ENCODE results near the gene IMMT.

IMMT gene

DNA sequence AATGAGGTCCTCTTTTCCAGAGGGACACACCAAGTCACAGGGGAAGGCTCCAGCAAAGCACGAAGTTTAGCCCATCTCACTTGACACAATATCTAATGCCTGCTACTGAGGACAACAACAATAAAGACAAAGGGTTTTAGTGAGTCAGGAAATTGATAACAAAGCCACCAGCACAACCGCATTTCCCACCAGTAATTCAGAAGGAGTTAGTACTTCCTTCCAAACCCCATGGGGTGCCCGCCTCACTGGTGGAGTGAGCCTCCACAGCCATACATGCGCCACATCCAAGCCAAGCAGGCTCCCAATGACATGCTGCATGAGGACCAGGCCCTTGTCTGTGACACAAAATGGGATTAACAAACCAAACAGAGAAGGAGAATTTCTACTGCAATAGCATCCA is 44.1 kb upstream of the IMMT start:
- TF ChIP-seq, protein P1, sequence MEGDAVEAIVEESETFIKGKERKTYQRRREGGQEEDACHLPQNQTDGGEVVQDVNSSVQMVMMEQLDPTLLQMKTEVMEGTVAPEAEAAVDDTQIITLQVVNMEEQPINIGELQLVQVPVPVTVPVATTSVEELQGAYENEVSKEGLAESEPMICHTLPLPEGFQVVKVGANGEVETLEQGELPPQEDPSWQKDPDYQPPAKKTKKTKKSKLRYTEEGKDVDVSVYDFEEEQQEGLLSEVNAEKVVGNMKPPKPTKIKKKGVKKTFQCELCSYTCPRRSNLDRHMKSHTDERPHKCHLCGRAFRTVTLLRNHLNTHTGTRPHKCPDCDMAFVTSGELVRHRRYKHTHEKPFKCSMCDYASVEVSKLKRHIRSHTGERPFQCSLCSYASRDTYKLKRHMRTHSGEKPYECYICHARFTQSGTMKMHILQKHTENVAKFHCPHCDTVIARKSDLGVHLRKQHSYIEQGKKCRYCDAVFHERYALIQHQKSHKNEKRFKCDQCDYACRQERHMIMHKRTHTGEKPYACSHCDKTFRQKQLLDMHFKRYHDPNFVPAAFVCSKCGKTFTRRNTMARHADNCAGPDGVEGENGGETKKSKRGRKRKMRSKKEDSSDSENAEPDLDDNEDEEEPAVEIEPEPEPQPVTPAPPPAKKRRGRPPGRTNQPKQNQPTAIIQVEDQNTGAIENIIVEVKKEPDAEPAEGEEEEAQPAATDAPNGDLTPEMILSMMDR (IDR thresholded peaks at IDR 0.05; ENCODE audit: control insufficient read depth, extremely low read depth, insufficient read depth), result no peak
- DNase-seq (ENCODE audit: low read depth), result no peak
- no peak overlapping the region for H3K4me3 ChIP-seq (ENCODE audit: low read depth, low read length)

DNA sequence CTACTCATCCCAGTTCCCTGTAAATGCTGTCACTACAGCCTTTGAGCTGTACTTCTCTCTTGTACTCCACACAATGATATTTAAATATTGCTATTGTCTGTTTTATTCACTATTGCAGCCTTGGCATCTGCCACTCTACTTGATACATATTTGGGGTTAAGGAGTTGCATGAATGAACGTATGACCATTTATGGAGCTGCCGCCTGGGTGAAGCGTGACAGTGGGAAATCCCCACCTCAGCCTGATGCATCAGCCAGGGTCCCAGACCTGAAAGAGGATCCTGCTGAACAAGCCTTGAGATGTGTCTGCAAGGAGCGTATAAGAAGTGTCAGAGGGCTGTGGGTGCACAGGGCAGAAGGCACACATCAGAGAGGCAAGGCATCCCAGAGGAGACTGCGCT is 43.1 kb upstream of the IMMT start:
- TF ChIP-seq, protein P1 (IDR thresholded peaks at IDR 0.05; ENCODE audit: control insufficient read depth, extremely low read depth, insufficient read depth), result no peak
- no peak overlapping the region for H3K4me3 ChIP-seq (ENCODE audit: low read depth, low read length)
- no peak for DNase-seq (ENCODE audit: low read depth)

DNA sequence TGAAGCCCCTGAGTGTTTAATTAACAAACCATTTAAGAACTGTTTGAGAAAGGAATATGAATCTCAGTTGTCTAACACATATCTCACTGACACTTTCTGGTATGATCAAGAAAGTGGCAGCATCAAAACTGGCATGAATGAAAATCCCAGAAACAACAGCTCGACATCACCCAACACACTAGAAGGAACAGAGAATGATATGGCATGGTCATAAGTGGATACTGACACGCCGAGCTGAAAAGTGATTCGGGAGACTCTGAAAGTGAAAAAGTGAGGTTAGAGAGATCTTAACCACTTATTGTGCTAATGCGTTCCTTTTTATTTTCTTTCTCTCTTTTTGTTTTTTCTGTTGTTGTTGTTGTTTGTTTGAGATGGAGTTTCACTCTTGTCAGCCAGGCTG is 41.9 kb upstream of the IMMT start:
- H3K4me3 ChIP-seq (ENCODE audit: low read depth, low read length), result no peak overlapping the region
- no peak for DNase-seq (ENCODE audit: low read depth)
- TF ChIP-seq, protein P1 (IDR thresholded peaks at IDR 0.05; ENCODE audit: control insufficient read depth, extremely low read depth, insufficient read depth), result no peak

DNA sequence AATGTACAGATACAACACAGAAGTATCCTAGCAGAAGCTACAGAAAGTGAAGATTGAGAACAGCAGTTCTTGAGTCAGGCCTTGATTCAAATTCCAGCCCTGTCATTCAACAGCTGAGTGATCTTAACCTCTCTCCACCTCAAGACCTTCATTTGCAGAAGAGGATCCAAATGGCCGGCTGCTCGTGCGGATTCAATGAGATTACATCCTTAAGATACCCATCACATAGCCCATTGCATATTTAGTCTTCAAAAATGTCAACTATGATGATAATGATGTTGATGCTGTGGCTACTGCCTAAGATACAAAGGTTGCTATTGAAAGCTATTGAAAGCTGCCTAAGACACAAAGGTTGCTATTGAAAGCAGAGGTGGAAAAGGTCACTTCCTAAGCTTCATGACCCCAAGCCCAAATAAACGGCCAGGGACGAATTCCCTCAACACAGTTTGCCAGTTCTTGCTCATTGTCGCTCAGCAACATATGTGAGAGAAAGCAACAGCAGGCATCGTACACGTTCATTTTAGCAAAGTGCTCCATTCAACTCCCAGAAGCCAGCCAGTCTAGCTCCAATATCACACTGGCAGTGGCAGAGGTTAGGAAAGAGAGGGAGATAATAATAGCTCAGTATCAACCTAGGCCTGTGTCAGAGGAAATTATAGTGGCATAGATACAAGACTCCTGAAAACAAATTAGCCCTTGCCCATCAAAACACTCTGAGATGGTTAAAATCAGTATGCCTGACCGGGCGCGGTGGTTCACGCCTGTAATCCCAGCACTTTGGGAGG is 40.1 kb upstream of the IMMT start:
- no peak overlapping the region for H3K4me3 ChIP-seq (ENCODE audit: low read depth, low read length)
- no peak for DNase-seq (ENCODE audit: low read depth)
- TF ChIP-seq, protein P1 (IDR thresholded peaks at IDR 0.05; ENCODE audit: control insufficient read depth, extremely low read depth, insufficient read depth), result no peak

DNA sequence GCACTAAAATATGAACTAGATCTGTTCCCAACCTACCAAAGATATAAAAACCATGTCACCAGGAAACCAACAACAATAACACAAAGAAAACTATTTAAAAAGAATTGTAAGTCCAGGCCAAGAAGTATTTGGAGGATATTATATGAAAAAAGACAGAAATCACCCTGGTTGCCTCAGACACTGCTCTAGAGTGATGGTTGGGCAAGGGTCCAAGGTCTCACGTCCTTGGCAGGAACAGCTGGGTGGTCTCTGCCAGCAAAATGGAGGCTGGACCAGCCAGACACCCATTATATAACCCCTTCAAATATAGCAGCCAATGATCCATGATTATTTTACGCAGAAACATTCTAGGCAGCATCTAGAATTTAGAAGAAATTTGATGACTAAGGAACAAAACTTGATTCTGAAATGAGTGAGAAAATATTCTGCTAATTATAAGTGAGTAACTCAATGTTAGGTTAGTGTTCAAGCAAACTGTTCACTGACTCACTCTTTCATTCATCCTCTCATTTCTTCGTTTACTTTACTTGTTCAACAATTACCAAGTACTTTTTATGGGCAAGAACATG is 39.4 kb upstream of the IMMT start:
- TF ChIP-seq, protein P1 (IDR thresholded peaks at IDR 0.05; ENCODE audit: control insufficient read depth, extremely low read depth, insufficient read depth), result no peak
- no peak for DNase-seq (ENCODE audit: low read depth)
- H3K4me3 ChIP-seq (ENCODE audit: low read depth, low read length), result no peak overlapping the region

DNA sequence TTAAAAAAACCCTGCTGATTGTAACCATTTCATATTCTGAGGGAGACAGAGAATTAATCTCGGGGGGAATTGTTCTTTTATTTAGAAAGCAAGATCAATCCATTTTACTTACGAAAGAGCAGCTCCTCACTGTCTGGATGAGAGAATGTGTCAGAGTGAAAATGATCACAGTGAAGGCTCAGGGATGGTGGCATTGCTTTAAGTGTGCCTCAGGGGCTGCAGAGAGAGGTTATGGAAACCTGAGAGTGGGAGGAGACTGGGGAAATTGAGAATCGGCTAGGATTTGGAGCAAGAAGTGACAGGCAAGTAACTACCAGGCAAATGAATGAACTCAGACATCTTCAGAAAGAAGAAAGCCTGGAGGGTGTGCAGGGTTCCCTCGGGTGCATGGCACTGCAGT is 38.2 kb upstream of the IMMT start:
- TF ChIP-seq, protein P1 (IDR thresholded peaks at IDR 0.05; ENCODE audit: control insufficient read depth, extremely low read depth, insufficient read depth), result no peak
- DNase-seq (ENCODE audit: low read depth), result no peak
- H3K4me3 ChIP-seq (ENCODE audit: low read depth, low read length), result no peak overlapping the region

All from LNCaP clone FGC (cell line).